ENCODE results near the gene MTG2.

MTG2 gene

DNA sequence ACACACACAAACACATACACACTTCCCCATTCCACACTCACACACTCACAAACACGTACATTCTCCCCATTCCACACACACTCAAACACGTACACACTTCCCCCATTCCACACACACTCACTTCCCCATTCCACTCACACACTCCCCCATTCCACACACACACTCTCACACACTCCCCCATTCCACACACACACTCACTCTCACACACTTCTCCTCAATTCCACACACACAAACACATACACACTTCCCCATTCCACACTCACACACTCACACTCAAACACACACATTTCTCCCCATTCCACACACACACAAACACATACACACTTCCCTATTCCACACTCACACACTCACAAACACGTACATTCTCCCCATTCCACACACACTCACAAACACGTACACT lies 46.8 kb downstream of the MTG2 start:
- DNase-seq (ENCODE audit: extremely low read depth in 1 of 2, low read depth in 1 of 2) = no peak

GRCh38 chr20:62230276-62230675 lies 47.4 kb downstream of the MTG2 start:
- no peak for DNase-seq (ENCODE audit: extremely low read depth in 1 of 2, low read depth in 1 of 2)

DNA sequence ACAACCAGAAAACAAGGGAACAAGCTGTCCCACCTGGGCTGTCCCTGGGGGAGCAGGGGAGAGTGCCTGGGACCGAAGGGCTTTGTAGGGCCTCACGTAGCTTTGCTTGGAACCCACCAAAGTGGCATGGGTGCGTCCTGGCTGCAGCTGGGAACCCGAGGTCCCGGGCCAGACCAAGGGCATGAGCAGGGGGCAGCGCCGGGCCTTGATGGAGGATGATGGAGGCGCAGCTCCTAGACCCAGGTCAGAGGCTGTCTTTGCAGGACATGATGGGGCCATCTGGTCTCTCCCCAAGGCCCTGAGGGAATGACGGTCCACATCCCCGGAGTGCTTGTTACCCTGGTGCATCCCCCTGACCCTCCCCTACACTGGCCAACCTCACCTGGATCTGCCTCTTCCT lies 47.9 kb downstream of the MTG2 start:
- no peak for DNase-seq (ENCODE audit: extremely low read depth in 1 of 2, low read depth in 1 of 2)

- DNase-seq (ENCODE audit: extremely low read depth in 1 of 2, low read depth in 1 of 2) = no peak
Measured at GRCh38 chr20:62231292-62231691, 48.5 kb downstream of the MTG2 start.

- DNase-seq (ENCODE audit: extremely low read depth in 1 of 2, low read depth in 1 of 2) = no peak
Measured at GRCh38 chr20:62232194-62232593, 49.4 kb downstream of the MTG2 start.

GRCh38 chr20:62232770-62233645 lies 50.2 kb downstream of the MTG2 start:
- no peak for DNase-seq (ENCODE audit: extremely low read depth in 1 of 2, low read depth in 1 of 2)

- DNase-seq (ENCODE audit: extremely low read depth in 1 of 2, low read depth in 1 of 2) = no peak
Measured at GRCh38 chr20:62233684-62234083, 50.9 kb downstream of the MTG2 start.

GRCh38 chr20:62234339-62234738 lies 51.5 kb downstream of the MTG2 start:
- no peak for DNase-seq (ENCODE audit: extremely low read depth in 1 of 2, low read depth in 1 of 2)

- no peak for DNase-seq (ENCODE audit: extremely low read depth in 1 of 2, low read depth in 1 of 2)
Measured at GRCh38 chr20:62235001-62235776, 52.4 kb downstream of the MTG2 start.

DNA sequence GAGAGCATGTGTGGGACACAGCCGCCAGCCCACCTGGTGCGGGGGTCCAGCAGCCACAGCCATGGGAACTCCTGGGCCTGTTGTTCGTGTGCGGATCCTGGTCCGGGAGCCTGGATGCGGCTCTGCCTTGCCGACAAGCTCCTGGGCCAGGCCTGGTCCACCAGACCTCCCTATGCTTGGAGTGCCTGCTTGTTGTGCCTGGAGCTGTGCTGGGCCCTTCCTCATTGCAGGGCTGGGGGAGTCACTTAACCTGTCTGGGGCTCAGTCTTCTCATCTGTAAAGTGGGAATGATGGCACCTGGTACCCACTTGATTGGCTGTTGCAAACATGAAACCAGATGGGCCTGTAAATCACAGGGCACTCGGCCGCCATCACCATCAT lies 52.9 kb downstream of the MTG2 start:
- DNase-seq (ENCODE audit: extremely low read depth in 1 of 2, low read depth in 1 of 2) = no peak

- no peak for DNase-seq (ENCODE audit: extremely low read depth in 1 of 2, low read depth in 1 of 2)
Measured at GRCh38 chr20:62236200-62236599, 53.4 kb downstream of the MTG2 start.

- DNase-seq (ENCODE audit: extremely low read depth in 1 of 2, low read depth in 1 of 2) = no peak
Measured at GRCh38 chr20:62236766-62237513, 54.1 kb downstream of the MTG2 start.

DNA sequence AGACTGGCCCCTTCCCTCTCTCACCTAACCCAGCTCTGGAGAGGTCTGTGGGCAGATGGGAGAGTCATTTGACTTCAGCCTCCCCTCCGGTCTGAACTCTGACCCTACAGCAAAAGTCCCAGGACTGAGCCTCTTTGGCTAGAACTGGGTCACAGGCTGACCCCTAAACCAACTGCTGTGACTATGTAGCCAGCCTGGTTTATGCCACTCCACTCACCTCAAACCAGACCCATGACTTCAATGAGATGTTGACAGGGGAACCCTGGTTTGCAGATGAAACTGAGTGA lies 54.6 kb downstream of the MTG2 start:
- no peak for DNase-seq (ENCODE audit: extremely low read depth in 1 of 2, low read depth in 1 of 2)

- peak; percentile 99 to 100 for DNase-seq (ENCODE audit: extremely low read depth in 1 of 2, low read depth in 1 of 2)
Measured at GRCh38 chr20:62237801-62238568, 55.2 kb downstream of the MTG2 start, which contains the start of gene OSBPL2. OSBPL2 (plus strand) TSS chr20:62238521; CDS start chr20:62256185, 17,664 bp downstream.

GRCh38 chr20:62238569-62239277 lies 55.9 kb downstream of the MTG2 start:
- DNase-seq (ENCODE audit: extremely low read depth in 1 of 2, low read depth in 1 of 2) = no peak

DNA sequence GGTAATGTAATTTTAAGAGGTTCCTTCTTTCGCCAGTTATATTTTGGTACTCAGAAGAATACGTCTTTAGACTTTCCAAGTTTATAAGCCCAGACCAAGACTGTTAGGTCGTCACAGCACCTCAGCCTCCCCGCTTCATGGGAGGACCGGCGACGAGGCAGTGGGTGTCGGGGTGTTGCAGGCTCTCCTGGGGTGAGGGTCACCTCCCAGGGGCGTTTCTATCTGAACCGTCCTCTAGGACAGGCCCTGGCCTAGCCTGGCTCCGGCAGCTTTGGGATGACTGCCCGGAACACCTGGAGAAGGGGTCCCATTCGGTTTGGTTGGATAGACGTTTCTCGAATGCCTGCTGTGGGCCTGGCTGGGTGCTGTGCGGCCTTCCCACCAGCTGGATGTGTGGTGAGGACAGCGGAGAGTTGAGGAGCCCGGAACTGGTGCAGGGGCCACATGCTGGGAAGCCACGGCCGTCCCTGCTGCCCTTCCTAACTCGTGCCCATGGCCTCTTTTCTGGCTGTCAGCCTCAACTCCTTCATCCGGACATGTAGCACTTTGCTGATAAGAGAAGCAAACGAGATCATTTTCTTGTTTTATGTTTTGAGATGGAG lies 56.6 kb downstream of the MTG2 start:
- DNase-seq (ENCODE audit: extremely low read depth in 1 of 2, low read depth in 1 of 2) = no peak

DNA sequence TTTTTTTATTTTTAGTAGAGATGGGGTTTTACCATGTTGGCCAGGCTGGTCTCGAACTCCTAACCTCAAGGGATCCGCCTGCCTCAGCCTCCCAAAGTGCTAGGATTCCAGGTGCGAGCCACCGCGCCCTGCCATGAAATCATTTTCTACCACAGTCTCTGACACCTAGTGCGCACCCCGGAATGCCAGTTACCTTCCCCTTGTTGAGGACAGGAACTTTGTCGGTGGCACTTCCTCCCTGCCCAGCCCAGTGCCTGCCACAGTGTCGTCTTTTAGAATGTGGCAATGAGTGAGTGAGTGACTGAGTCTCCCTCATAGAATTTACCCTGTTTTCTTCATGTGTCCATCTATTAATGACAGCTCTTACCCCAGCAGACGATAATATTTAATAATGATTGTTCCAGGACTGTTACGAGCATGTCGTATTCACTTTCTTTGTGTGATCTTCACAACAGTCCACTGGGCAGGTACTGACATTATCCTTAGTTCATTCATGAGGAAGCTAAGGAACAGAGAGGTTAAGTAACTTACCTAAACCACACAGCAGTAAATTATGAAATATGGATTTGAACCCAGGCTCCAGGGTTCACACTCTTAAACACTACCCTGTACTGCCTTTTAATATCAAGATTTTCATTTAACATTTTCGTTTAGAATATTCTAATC lies 57.3 kb downstream of the MTG2 start:
- no peak for DNase-seq (ENCODE audit: extremely low read depth in 1 of 2, low read depth in 1 of 2)

GRCh38 chr20:62241506-62241905 lies 58.7 kb downstream of the MTG2 start:
- DNase-seq (ENCODE audit: extremely low read depth in 1 of 2, low read depth in 1 of 2) = no peak

DNA sequence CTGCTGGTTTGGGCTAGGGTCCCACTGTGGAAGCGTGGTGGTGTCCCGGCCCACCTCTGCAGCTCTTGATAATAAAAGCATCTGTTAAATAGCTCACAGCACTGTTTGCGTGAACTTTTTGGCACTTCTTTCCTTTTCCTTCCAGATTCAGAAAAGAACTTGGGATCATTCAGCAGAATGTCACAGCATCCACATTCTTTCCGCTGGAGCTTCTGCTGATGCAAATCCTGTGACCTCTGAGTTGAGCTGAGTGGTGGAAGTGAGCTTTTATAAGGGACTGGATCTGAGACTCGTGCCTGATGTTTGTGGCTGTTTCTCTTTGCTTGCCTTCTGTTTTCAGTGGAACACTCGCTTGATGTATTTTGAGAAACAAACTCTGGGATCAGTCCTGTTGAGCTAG lies 59.3 kb downstream of the MTG2 start:
- DNase-seq (ENCODE audit: extremely low read depth in 1 of 2, low read depth in 1 of 2) = no peak
